K562 (cell line): Measurements from ENCODE around the gene EDEM2.

Experiments used
- CREB5 ChIP-seq: fragments of 250-450 bp; sonication (Bioruptor Pico); IDR thresholded peaks from 2 replicates; pipeline ENCODE4 v1.5.0; 2020; ENCODE audit warnings: mild to moderate bottlenecking
- CTCF ChIP-seq, 3 experiments: IDR thresholded peaks in 2 of 3; conservative IDR thresholded peaks in 1 of 3; 2 replicates each; pipeline ENCODE4 v1.5.1; 2011 to 2012; ENCODE audit warnings: low read length in 3 of 3, mild to moderate bottlenecking in 3 of 3, control low read depth in 2 of 3, improper control_type of control experiment in 1 of 3, inconsistent platforms in 1 of 3, low read depth in 1 of 3, mixed read lengths in 1 of 3, moderate library complexity in 1 of 3; ENCODE audit not compliant: insufficient read depth in 2 of 3
- E2F1 ChIP-seq: sonication (generic); formaldehyde crosslinking; IDR thresholded peaks from 2 replicates; pipeline ENCODE4 v1.8.1; 2023; ENCODE audit warnings: mild to moderate bottlenecking, missing genetic modification reagents, moderate library complexity
- EP300 ChIP-seq: IDR thresholded peaks from 2 replicates; pipeline ENCODE4 v1.6.1; 2012; ENCODE audit warnings: low read length, improper control_type of control experiment
- FOXJ3 ChIP-seq: sonication (generic); formaldehyde crosslinking; IDR thresholded peaks from 2 replicates; pipeline ENCODE4 v1.4.0; 2020; ENCODE audit warnings: mild to moderate bottlenecking, missing genetic modification reagents
- GMEB1 ChIP-seq: fragments of 250-450 bp; sonication (Bioruptor Pico); IDR thresholded peaks from 2 replicates; pipeline ENCODE4 v1.4.0; 2020; ENCODE audit warnings: mild to moderate bottlenecking
- MAX ChIP-seq: sonication (generic); formaldehyde crosslinking; IDR thresholded peaks from 2 replicates; pipeline ENCODE4 v1.9.0; 2022; ENCODE audit warnings: mild to moderate bottlenecking, missing genetic modification reagents
- NFIC ChIP-seq: fragments of 450-650 bp; IDR thresholded peaks from 2 replicates; pipeline ENCODE4 v1.6.1; 2017; ENCODE audit warnings: mild to moderate bottlenecking, inconsistent platforms
- POLR2A ChIP-seq: fragments of 450-650 bp; conservative IDR thresholded peaks from 2 replicates; pipeline ENCODE4 v1.6.1; 2016
- RFX5 ChIP-seq: IDR thresholded peaks from 2 replicates; pipeline ENCODE4 v1.6.1; 2011; ENCODE audit warnings: low read depth, mild to moderate bottlenecking, improper control_type of control experiment, low read length
- STAG1 ChIP-seq: sonication (generic); formaldehyde crosslinking; IDR thresholded peaks from 2 replicates; pipeline ENCODE4 v1.5.0; 2020; ENCODE audit warnings: missing genetic modification reagents, borderline replicate concordance
- THRA ChIP-seq: fragments of 450-650 bp; IDR thresholded peaks from 2 replicates; pipeline ENCODE4 v1.6.1; 2017; ENCODE audit warnings: mild to moderate bottlenecking, moderate library complexity
- ZBTB43 ChIP-seq: sonication (generic); formaldehyde crosslinking; IDR thresholded peaks from 2 replicates; pipeline ENCODE4 v1.8.0; 2023; ENCODE audit warnings: mild to moderate bottlenecking, missing genetic modification reagents
- ZNF589 ChIP-seq: fragments of 200-800 bp; sonication (Bioruptor generic); IDR thresholded peaks from 2 replicates; pipeline ENCODE4 v1.6.1; 2016; ENCODE audit warnings: low read depth, missing genetic modification characterization, missing compliant biosample characterization

- TF ChIP-seq POLR2A (no peak), CTCF (IDR thresholded peaks at IDR 0.05 in 2 of 3, conservative IDR thresholded peaks at IDR 0.05 in 1 of 3; ENCODE audit: insufficient read depth in 2 of 3, low read depth in 1 of 3, low read length in 3 of 3) (no peak), CREB5 (CRISPR knock-in tag) (no peak), STAG1 (CRISPR knock-in tag) (no peak), EP300 (no peak), RFX5 (no peak), MAX (CRISPR knock-in tag) (no peak), THRA (no peak), ZNF589 (CRISPR knock-in tag) (no peak), FOXJ3 (CRISPR knock-in tag) (no peak), GMEB1 (CRISPR knock-in tag) (no peak), ZBTB43 (CRISPR knock-in tag) (no peak), E2F1 (CRISPR knock-in tag) (no peak), NFIC (no peak)
Measured at GRCh38 chr20:35131934-35132333, 15.2 kb downstream of the EDEM2 start.
